ENCODE data around the gene SMURF2. TPM values are rescaled to one million over a fixed set of nuclear protein-coding genes. Genes with fewer than 3 reads are reported as not detected.
A peak's percentile ranks its signal among the peaks of the same experiment; 100 is the strongest.

SMURF2 gene
- total and polyA plus RNA-seq, 10 of the 15 experiments (the other 5 are each of a cell fraction or from before 2014, with no cell fraction given) = 2.8 to 13.4 (median 7.5) TPM

GRCh38 chr17:64496786-64497564, 165.1 kb downstream of the SMURF2 start, which contains the start of gene POLG2 (continued):
- TF ChIP-seq CHD1 (IDR thresholded peaks at IDR 0.05; ENCODE audit: low read depth, low read length) (no peak), SPI1 (IDR thresholded peaks at IDR 0.05; ENCODE audit: borderline replicate concordance, insufficient read depth, low read depth, low read length) (no peak), PAX5 (IDR thresholded peaks at IDR 0.05; ENCODE audit: borderline replicate concordance, low read depth, low read length) (peak; percentile 85; the same call in 1 of the 2 replicates), HSF1 (IDR thresholded peaks at IDR 0.05; ENCODE audit: low read depth, low read length) (no peak), KAT2A (conservative IDR thresholded peaks at IDR 0.05; ENCODE audit: control insufficient read depth, low read depth, low read length) (no peak), ESRRA (IDR thresholded peaks at IDR 0.05; ENCODE audit: low read length) (no peak), STAT1 (conservative IDR thresholded peaks at IDR 0.05) (no peak), E2F8 (IDR thresholded peaks at IDR 0.05; ENCODE audit: low read depth, partially characterized antibody) (peak; percentile 72), SUPT20H (IDR thresholded peaks at IDR 0.05; ENCODE audit: borderline replicate concordance, control insufficient read depth, low read depth, low read length) (no peak), BCLAF1 (IDR thresholded peaks at IDR 0.05) (no peak), BCL11A (IDR thresholded peaks at IDR 0.05; ENCODE audit: low read depth, low read length) (0 out of 2 replicates have a peak, but pooled peaks have one; percentile 49), HDGF (IDR thresholded peaks at IDR 0.05) (peak; percentile 64; the same call in 1 of the 2 replicates), HDAC6 (IDR thresholded peaks at IDR 0.05; ENCODE audit: unreplicated experiment) (no peak), HCFC1 (IDR thresholded peaks at IDR 0.05; ENCODE audit: low read length) (peak; percentile 55), SIX5 (IDR thresholded peaks at IDR 0.05; ENCODE audit: low read depth, low read length, severe bottlenecking) (no peak), PML (IDR thresholded peaks at IDR 0.05; ENCODE audit: low read length) (peak; percentile 96), TCF3 (IDR thresholded peaks at IDR 0.05; ENCODE audit: borderline replicate concordance, insufficient read depth, low read depth, low read length) (0 out of 2 replicates have a peak, but pooled peaks have one; percentile 56), CREM (IDR thresholded peaks at IDR 0.05; ENCODE audit: low read depth) (no peak; the same call in 1 of the 2 replicates), POLR2A (IDR thresholded peaks at IDR 0.05; ENCODE audit: low read depth, low read length) (peak; percentile 95), POLR2AphosphoS5 (IDR thresholded peaks at IDR 0.05; ENCODE audit: low read length) (peak; percentile 92), NRF1 (conservative IDR thresholded peaks at IDR 0.05; ENCODE audit: low read depth, low read length) (peak; percentile 92), BMI1 (IDR thresholded peaks at IDR 0.05; ENCODE audit: borderline replicate concordance) (peak; percentile 63), MXI1 (IDR thresholded peaks at IDR 0.05; ENCODE audit: low read depth, low read length) (peak; percentile 68; the same call in 1 of the 2 replicates)
